Ovary (tissue), 9 donors: Measurements from ENCODE around the gene TYMP. TPM values are rescaled to one million over a fixed set of nuclear protein-coding genes. Genes with fewer than 3 reads are reported as not detected.
"Not testable (repeated sequence)": the region's sequence is repeated elsewhere in the genome, so short reads cannot be mapped to it uniquely, and the experiment has no call there.

ENCODE experiments used
- DNase-seq, 5 donors: peaks; one replicate each; pipeline ENCODE4 v3.0.0-alpha.2; 2019 to 2020
- H3K27ac ChIP-seq, 2 donors: fragments of 200-600 bp; one replicate each; pipeline versions ENCODE4 v1.5.1 to v1.8.0; 2019 to 2022
- H3K27me3 ChIP-seq: fragments of 200-600 bp; one replicate; pipeline ENCODE4 v1.8.0; 2022
- H3K36me3 ChIP-seq: fragments of 200-600 bp; sonication (generic); one replicate; pipeline ENCODE4 v1.5.1; 2019
- H3K4me1 ChIP-seq: one replicate; pipeline ENCODE4 v1.8.1; 2013; ENCODE audit warnings: mild to moderate bottlenecking, moderate library complexity; ENCODE audit not compliant: insufficient read depth
- H3K4me3 ChIP-seq: fragments of 200-600 bp; sonication (generic); one replicate; pipeline ENCODE4 v1.5.1; 2017
- H3K9me3 ChIP-seq, 2 donors: fragments of 200-600 bp in 1 of 2; sonication (generic) in 1 of 2; one replicate each; pipeline versions ENCODE4 v1.5.1 to v1.8.1; 2013 to 2019; ENCODE audit warnings: mild to moderate bottlenecking in 1 of 2, moderate library complexity in 1 of 2
- EP300 ChIP-seq: sonication (generic); formaldehyde crosslinking; IDR thresholded peaks from one replicate; pipeline ENCODE4 v1.6.1; 2017; ENCODE audit warnings: antibody characterized with exemption
- POLR2A ChIP-seq: fragments of 450-650 bp; IDR thresholded peaks from one replicate; pipeline ENCODE4 v1.6.1; 2017; ENCODE audit warnings: antibody characterized with exemption, mild to moderate bottlenecking, moderate library complexity
- WGBS, 3 donors: extraction: QIAGEN DNeasy Blood & Tissue Kit in 1 of 3; methylation state at CpG; one replicate each; pipeline versions ENCODE4 v1.1.5 to v1.1.7; 2013 to 2017; 5-methylcytosine and 5-hydroxymethylcytosine counted together
- intact Hi-C, 4 donors: fragments of 100-400 bp; cut with DNase I; formaldehyde crosslinking; loops; one replicate each; pipeline versions ENCODE4 v1.11.0 to v1.15.1; 2022 to 2023
- polyA plus RNA-seq, 2 donors: library from polyadenylated mRNA; stranded (reverse); fragments of 200-250 nt in 1 of 2; fragments of 350-450 nt in 1 of 2; fragmentation: Illumina TruSeq in 1 of 2; extraction: RNeasy Lipid Tissue Mini Kit (QIAGEN cat#74804) in 1 of 2; gene quantifications; one replicate each; pipeline ENCODE4 v1.2.3, GENCODE V29; 2013 to 2014
- total RNA-seq, 7 donors: library from RNA; depleted of rRNA in 2 of 7; stranded (reverse); fragments of >200 nt in 2 of 7; fragmentation: NEBNext Ultra II Directional in 3 of 7; extraction: Animal tissue kit (Norgen Biotek cat#: 25700) in 3 of 7; gene quantifications; one replicate each; pipeline versions ENCODE4 v1.1.0 to v1.2.4, GENCODE V29; 2016 to 2023
- TF ChIP-seq, protein P1 (sequence below), 3 donors: fragments of 450-650 bp in 2 of 3; fragments of 200-600 bp in 1 of 3; IDR thresholded peaks; one replicate each; pipeline versions ENCODE4 v1.5.1 to v1.8.0; 2016 to 2022; ENCODE audit warnings: antibody characterized with exemption in 3 of 3, mild to moderate bottlenecking in 1 of 3
- donor health status: DM: no; HTN: no; CAD: no; lungs with moderate emphysema.
- donor health status: DM: no; HTN: no; CAD: no.
- donor health status: Bipolar disorder and iron deficiency.
- donor health status: DM: yes; HTN: yes; CAD: no.
- donor health status: DM: no; HTN: no; CAD: no.
- donor health status: DM: yes; HTN: yes; CAD: no.

Gene TYMP
- total and polyA plus RNA-seq, 9 donors, result 2.7 to 72.4 (median 14.8) TPM

GRCh38 chr22:50544078-50544745 lies 14.4 kb upstream of the TYMP start:
- Histone ChIP-seq H3K4me1 (no peaks in the 10 kb centered on the region), H3K27ac (no peak overlapping the region), H3K27me3 (peaks cover 7% of the 10 kb centered on the region), H3K9me3 (no peaks in the 10 kb centered on the region), H3K36me3 (no peaks in the 10 kb centered on the region), H3K4me3 (no peak overlapping the region)
- peak in 3 of 5 donors; percentile 62 to 72 (median 62) for DNase-seq
- intact Hi-C loops, result no loop called here
- TF ChIP-seq, protein P1, sequence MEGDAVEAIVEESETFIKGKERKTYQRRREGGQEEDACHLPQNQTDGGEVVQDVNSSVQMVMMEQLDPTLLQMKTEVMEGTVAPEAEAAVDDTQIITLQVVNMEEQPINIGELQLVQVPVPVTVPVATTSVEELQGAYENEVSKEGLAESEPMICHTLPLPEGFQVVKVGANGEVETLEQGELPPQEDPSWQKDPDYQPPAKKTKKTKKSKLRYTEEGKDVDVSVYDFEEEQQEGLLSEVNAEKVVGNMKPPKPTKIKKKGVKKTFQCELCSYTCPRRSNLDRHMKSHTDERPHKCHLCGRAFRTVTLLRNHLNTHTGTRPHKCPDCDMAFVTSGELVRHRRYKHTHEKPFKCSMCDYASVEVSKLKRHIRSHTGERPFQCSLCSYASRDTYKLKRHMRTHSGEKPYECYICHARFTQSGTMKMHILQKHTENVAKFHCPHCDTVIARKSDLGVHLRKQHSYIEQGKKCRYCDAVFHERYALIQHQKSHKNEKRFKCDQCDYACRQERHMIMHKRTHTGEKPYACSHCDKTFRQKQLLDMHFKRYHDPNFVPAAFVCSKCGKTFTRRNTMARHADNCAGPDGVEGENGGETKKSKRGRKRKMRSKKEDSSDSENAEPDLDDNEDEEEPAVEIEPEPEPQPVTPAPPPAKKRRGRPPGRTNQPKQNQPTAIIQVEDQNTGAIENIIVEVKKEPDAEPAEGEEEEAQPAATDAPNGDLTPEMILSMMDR (IDR thresholded peaks at IDR 0.05), result no peak
- TF ChIP-seq POLR2A (no peak), EP300 (no peak)
- WGBS, 3 donors, result 3 to 4% (median 4%) methylated on average over 39 to 52 of the region's 52 CpGs

DNA sequence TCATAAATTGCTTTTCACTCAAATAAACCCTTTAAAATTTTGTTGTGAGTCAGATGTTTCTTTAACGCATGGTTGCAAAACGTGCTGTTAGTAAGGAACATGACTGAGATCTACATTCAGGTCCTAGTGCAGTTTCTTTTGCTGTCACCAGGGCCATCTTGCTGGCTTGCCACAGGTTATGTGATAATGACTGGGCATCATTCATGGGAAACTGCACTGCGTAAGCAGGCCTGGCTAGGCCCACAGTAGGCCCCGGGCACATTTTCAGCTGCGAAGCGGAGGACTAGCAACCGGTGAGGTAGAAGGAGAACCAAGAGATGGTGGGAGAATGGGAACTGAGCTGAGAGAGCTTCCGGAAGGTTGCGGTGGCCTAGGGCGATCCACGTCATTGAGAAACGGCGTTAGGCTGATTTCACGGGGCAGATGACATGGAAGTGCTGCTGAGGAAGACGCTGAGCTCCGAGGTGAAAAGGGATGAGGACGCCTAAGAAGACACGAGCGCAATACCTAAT lies 12.7 kb upstream of the TYMP start:
- Histone ChIP-seq H3K4me1 (no peaks in the 10 kb centered on the region), H3K36me3 (no peaks in the 10 kb centered on the region), H3K9me3 (no peaks in the 10 kb centered on the region), H3K27me3 (peaks cover 7% of the 10 kb centered on the region), H3K4me3 (no peak overlapping the region), H3K27ac (no peak overlapping the region)
- intact Hi-C loops, result no loop called here
- peak in 1 of 5 donors; percentile 13 for DNase-seq
- 93 to 96% (median 93%) methylated on average over 19 of the region's 19 CpGs for WGBS, 3 donors
- no peak for TF ChIP-seq EP300
- no peak for TF ChIP-seq POLR2A
- TF ChIP-seq, protein P1 (IDR thresholded peaks at IDR 0.05), result no peak

DNA sequence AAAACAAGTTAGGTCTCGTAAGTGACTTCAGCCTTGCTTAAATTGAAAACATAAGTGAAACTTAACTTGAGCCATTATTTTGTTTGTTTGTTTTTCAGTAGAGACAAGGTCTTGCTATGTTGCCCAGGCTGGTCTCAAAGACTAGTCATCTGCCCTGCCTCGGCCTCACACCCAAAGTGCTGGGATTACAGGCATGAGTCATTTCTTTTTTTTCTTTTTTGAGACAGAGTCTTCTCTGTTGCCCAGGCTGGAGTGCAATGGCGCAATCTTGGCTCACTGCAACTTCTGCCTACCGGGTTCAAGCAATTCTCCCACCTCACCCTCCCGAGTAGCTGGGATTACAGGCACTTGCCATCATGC lies 11.8 kb upstream of the TYMP start:
- H3K9me3 ChIP-seq, H3K4me1 ChIP-seq, H3K27me3 ChIP-seq, H3K27ac ChIP-seq, H3K4me3 ChIP-seq, intact Hi-C loops, H3K36me3 ChIP-seq: not testable (repeated sequence)
- DNase-seq, result peak in 1 of 5 donors; percentile 16
- WGBS, 3 donors, result 74 to 84% (median 79%) methylated on average over 5 of the region's 5 CpGs

GRCh38 chr22:50540381-50540780 lies 10.6 kb upstream of the TYMP start:
- Histone ChIP-seq H3K4me1 (no peaks in the 10 kb centered on the region), H3K9me3 (no peaks in the 10 kb centered on the region), H3K36me3 (no peaks in the 10 kb centered on the region), H3K4me3 (no peak overlapping the region), H3K27ac (no peak overlapping the region), H3K27me3 (peaks cover 5% of the 10 kb centered on the region)
- intact Hi-C loops, result no loop called here
- TF ChIP-seq, protein P1 (IDR thresholded peaks at IDR 0.05), result no peak
- no peak for TF ChIP-seq EP300
- no peak for TF ChIP-seq POLR2A
- no peak for DNase-seq
- WGBS, 3 donors, result 80 to 82% (median 80%) methylated on average over 10 of the region's 10 CpGs

DNA sequence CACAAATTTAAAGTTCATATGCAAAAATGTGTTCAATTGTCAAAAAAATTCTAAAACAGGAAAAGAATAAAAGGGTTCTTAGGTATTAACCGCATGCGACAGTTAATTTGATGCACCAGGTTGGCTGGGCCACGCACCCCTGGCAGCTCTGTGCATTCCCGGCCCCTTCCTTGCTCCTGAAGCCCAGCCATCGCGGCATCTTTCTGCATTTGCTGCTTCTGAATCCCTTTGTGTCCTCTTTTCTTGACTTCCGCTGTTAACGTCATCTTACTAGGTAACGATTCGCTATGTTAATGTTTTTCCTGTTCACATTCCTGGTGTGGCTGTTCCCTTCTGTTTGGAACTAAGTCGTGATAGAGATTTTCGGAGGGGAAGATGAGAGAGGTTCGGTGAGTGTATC lies 8.0 kb upstream of the TYMP start:
- intact Hi-C loops, result no loop called here
- WGBS, 3 donors, result 84 to 85% (median 84%) methylated on average over 13 of the region's 13 CpGs
- Histone ChIP-seq H3K4me3 (no peak overlapping the region), H3K4me1 (no peaks in the 10 kb centered on the region), H3K27me3 (no peaks in the 10 kb centered on the region), H3K9me3 (no peaks in the 10 kb centered on the region), H3K36me3 (no peaks in the 10 kb centered on the region), H3K27ac (no peak overlapping the region)
- TF ChIP-seq EP300 (no peak), POLR2A (no peak)
- TF ChIP-seq, protein P1 (IDR thresholded peaks at IDR 0.05), result no peak
- no peak for DNase-seq
